ENCODE measurements around the gene OR2V1.

The OR2V1 gene

GRCh38 chr5:181120761-181121160 lies 10.2 kb downstream of the OR2V1 start:
- Histone ChIP-seq H3K4me1 (ENCODE audit: low read length) (no peaks in the 10 kb centered on the region), H3K9ac (ENCODE audit: low read length) (no peak overlapping the region), H3K4me3 (ENCODE audit: low read length) (no peak overlapping the region), H3F3A (ENCODE audit: insufficient read depth, low read length) (no peaks in the 10 kb centered on the region), H3K36me3 (replicated peaks; ENCODE audit: insufficient read depth, low read length) (no peaks in the 10 kb centered on the region), H3K9me3 (replicated peaks; ENCODE audit: insufficient read depth, low read length) (no peaks in the 10 kb centered on the region), H4K20me1 (ENCODE audit: insufficient read depth, low read length) (no peaks in the 10 kb centered on the region), H3K79me2 (ENCODE audit: low read length) (no peaks in the 10 kb centered on the region), H3K27me3 (replicated peaks; ENCODE audit: insufficient read depth, low read length) (peaks cover 27% of the 10 kb centered on the region), H3K4me2 (ENCODE audit: low read depth, low read length) (no peak overlapping the region), H3K9me2 (replicated peaks; ENCODE audit: insufficient read depth, low read length) (no peaks in the 10 kb centered on the region), H2AFZ (ENCODE audit: low read length) (no peak overlapping the region), H3K27ac (ENCODE audit: low read length) (no peak overlapping the region)
- DNase-seq, result no peak
- TF ChIP-seq CTCF (IDR thresholded peaks at IDR 0.05; ENCODE audit: low read length) (no peak), EZH2phosphoT487 (IDR thresholded peaks at IDR 0.05; ENCODE audit: low read length) (no peak), EZH2 (optimal IDR thresholded peaks at IDR 0.05; ENCODE audit: low read depth, low read length) (no peak)

DNA sequence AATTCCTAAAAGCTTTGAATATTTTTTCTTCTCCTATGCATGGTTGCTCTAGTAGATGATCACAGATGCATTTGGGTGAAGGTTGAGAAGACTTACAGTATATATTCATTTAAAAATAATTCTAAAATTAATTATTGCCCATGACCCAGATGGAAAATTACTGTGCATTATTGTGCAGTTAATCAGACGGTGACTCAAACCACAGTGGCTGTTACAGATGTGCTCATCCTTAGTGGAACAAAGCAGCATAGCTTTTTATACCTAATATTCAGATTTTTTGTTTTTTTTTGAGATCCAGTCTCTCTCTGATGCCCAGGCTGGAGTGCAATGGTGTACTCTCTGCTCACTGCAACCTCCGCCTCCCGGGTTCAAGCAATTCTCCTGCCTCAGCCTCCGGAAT lies 10.7 kb downstream of the OR2V1 start:
- no peak overlapping the region for H3K9ac ChIP-seq (ENCODE audit: low read length)
- H3K79me2 ChIP-seq (ENCODE audit: low read length), result no peaks in the 10 kb centered on the region
- no peak overlapping the region for H3K4me3 ChIP-seq (ENCODE audit: low read length)
- H3K36me3 ChIP-seq (replicated peaks; ENCODE audit: insufficient read depth, low read length), result no peaks in the 10 kb centered on the region
- no peak for TF ChIP-seq CTCF (IDR thresholded peaks at IDR 0.05; ENCODE audit: low read length)
- no peak for TF ChIP-seq EZH2 (optimal IDR thresholded peaks at IDR 0.05; ENCODE audit: low read depth, low read length)
- no peak for TF ChIP-seq EZH2phosphoT487 (IDR thresholded peaks at IDR 0.05; ENCODE audit: low read length)
- no peaks in the 10 kb centered on the region for H3K4me1 ChIP-seq (ENCODE audit: low read length)
- no peak overlapping the region for H2AFZ ChIP-seq (ENCODE audit: low read length)
- H3K9me2 ChIP-seq (replicated peaks; ENCODE audit: insufficient read depth, low read length), result no peaks in the 10 kb centered on the region
- no peaks in the 10 kb centered on the region for H3K9me3 ChIP-seq (replicated peaks; ENCODE audit: insufficient read depth, low read length)
- H3K27ac ChIP-seq (ENCODE audit: low read length), result no peak overlapping the region
- DNase-seq, result no peak
- peaks cover 31% of the 10 kb centered on the region for H3K27me3 ChIP-seq (replicated peaks; ENCODE audit: insufficient read depth, low read length)
- no peaks in the 10 kb centered on the region for H3F3A ChIP-seq (ENCODE audit: insufficient read depth, low read length)
- no peak overlapping the region for H3K4me2 ChIP-seq (ENCODE audit: low read depth, low read length)
- H4K20me1 ChIP-seq (ENCODE audit: insufficient read depth, low read length), result no peaks in the 10 kb centered on the region

- Histone ChIP-seq H3K36me3 (replicated peaks; ENCODE audit: insufficient read depth, low read length) (no peaks in the 10 kb centered on the region), H3K27me3 (replicated peaks; ENCODE audit: insufficient read depth, low read length) (peaks cover 35% of the 10 kb centered on the region), H3K4me2 (ENCODE audit: low read depth, low read length) (no peak overlapping the region), H3K4me3 (ENCODE audit: low read length) (no peak overlapping the region), H2AFZ (ENCODE audit: low read length) (no peak overlapping the region), H3K27ac (ENCODE audit: low read length) (no peak overlapping the region), H3K9me3 (replicated peaks; ENCODE audit: insufficient read depth, low read length) (no peaks in the 10 kb centered on the region), H3K79me2 (ENCODE audit: low read length) (no peaks in the 10 kb centered on the region), H3K9me2 (replicated peaks; ENCODE audit: insufficient read depth, low read length) (no peaks in the 10 kb centered on the region), H3K4me1 (ENCODE audit: low read length) (no peaks in the 10 kb centered on the region), H4K20me1 (ENCODE audit: insufficient read depth, low read length) (no peaks in the 10 kb centered on the region), H3K9ac (ENCODE audit: low read length) (no peak overlapping the region), H3F3A (ENCODE audit: insufficient read depth, low read length) (no peaks in the 10 kb centered on the region)
- TF ChIP-seq CTCF (IDR thresholded peaks at IDR 0.05; ENCODE audit: low read length) (no peak), EZH2phosphoT487 (IDR thresholded peaks at IDR 0.05; ENCODE audit: low read length) (no peak)
- DNase-seq, result no peak
These were observed 11.9 kb downstream of the OR2V1 start for GRCh38 chr5:181119105-181119504.

All from MM.1S (cell line).